Gastrocnemius medialis (tissue), 4 donors: ENCODE results near the gene SRSF4.

Experiments
- CTCF ChIP-seq, 5 experiments: fragments of 450-650 bp in 3 of 5; fragments of 200-600 bp in 2 of 5; sonication (generic) in 2 of 5; IDR thresholded peaks in 4 of 5; conservative IDR thresholded peaks in 1 of 5; 1 replicate in 4 of 5; 2 replicates in 1 of 5; pipeline ENCODE4 v1.5.1; 2016 to 2019; ENCODE audit warnings: antibody characterized with exemption in 5 of 5, mild to moderate bottlenecking in 3 of 5, moderate library complexity in 3 of 5
- POLR2A ChIP-seq, 2 donors: fragments of 450-650 bp; IDR thresholded peaks; one replicate each; pipeline ENCODE4 v1.6.1; 2017; ENCODE audit warnings: antibody characterized with exemption in 2 of 2, mild to moderate bottlenecking in 2 of 2, moderate library complexity in 2 of 2

GRCh38 chr1:29148656-29149491, 32.8 kb downstream of the SRSF4 start:
- TF ChIP-seq CTCF (IDR thresholded peaks at IDR 0.05 in 4 of 5, conservative IDR thresholded peaks at IDR 0.05 in 1 of 5) (no peak), POLR2A (IDR thresholded peaks at IDR 0.05) (no peak)
